HepG2 (cell line): ENCODE results near the gene MEPCE. TPM values are rescaled to one million over a fixed set of nuclear protein-coding genes. Genes with fewer than 3 reads are reported as not detected.

Experiments
- ARID2 ChIP-seq: sonication (generic); formaldehyde crosslinking; IDR thresholded peaks from 2 replicates; pipeline ENCODE4 v1.8.1; 2022; ENCODE audit warnings: mild to moderate bottlenecking, missing genetic modification reagents, borderline replicate concordance
- ATF7-NPFF ChIP-seq: sonication (generic); formaldehyde crosslinking; IDR thresholded peaks from 2 replicates; pipeline ENCODE4 v1.8.1; 2023; ENCODE audit warnings: mild to moderate bottlenecking, low read depth, missing genetic modification reagents, moderate library complexity
- HNRNPK ChIP-seq: fragments of 200-400 bp; formaldehyde crosslinking; IDR thresholded peaks from 2 replicates; pipeline ENCODE4 v1.6.1; 2018; ENCODE audit warnings: low read length, low read depth, moderate library complexity, mild to moderate bottlenecking; ENCODE audit not compliant: poor library complexity, severe bottlenecking
- POLR2A ChIP-seq, 2 experiments: IDR thresholded peaks; 2 replicates each; pipeline ENCODE4 v1.6.1; 2011; ENCODE audit warnings: low read depth in 2 of 2, low read length in 2 of 2, mild to moderate bottlenecking in 1 of 2, moderate library complexity in 1 of 2; ENCODE audit not compliant: insufficient read depth in 1 of 2
- SAP130 ChIP-seq: IDR thresholded peaks from 2 replicates; pipeline ENCODE4 v1.6.1; 2016; ENCODE audit warnings: low read depth
- SP1 ChIP-seq, 2 experiments: fragments of 450-650 bp in 1 of 2; sonication (generic) in 1 of 2; formaldehyde crosslinking in 1 of 2; IDR thresholded peaks; 2 replicates each; pipeline versions ENCODE4 v1.4.0 to v1.6.1; 2016 to 2020; ENCODE audit warnings: missing genetic modification reagents in 1 of 2
- SRSF1 ChIP-seq: fragments of 200-400 bp; formaldehyde crosslinking; optimal IDR thresholded peaks from 2 replicates; pipeline ENCODE3; 2017; ENCODE audit warnings: mild to moderate bottlenecking, low read depth, low read length, moderate library complexity
- ZFP1 ChIP-seq: IDR thresholded peaks from 2 replicates; pipeline ENCODE4 v1.6.1; 2016
- ZNF124 ChIP-seq: sonication (generic); formaldehyde crosslinking; IDR thresholded peaks from 2 replicates; pipeline ENCODE4 v1.4.0; 2020; ENCODE audit warnings: missing genetic modification reagents
- ZNF253 ChIP-seq: sonication (generic); formaldehyde crosslinking; IDR thresholded peaks from 2 replicates; pipeline ENCODE4 v1.8.0; 2022; ENCODE audit warnings: mild to moderate bottlenecking, missing genetic modification reagents, borderline replicate concordance
- ZNF597 ChIP-seq: sonication (generic); formaldehyde crosslinking; IDR thresholded peaks from 2 replicates; pipeline ENCODE4 v1.5.0; 2020; ENCODE audit warnings: missing genetic modification reagents
- ZNF775 ChIP-seq: sonication (generic); formaldehyde crosslinking; IDR thresholded peaks from 2 replicates; pipeline ENCODE4 v1.4.0; 2020; ENCODE audit warnings: missing genetic modification reagents, mild to moderate bottlenecking, moderate library complexity, borderline replicate concordance
- ZNF782 ChIP-seq: sonication (generic); formaldehyde crosslinking; IDR thresholded peaks from 2 replicates; pipeline ENCODE4 v1.4.0; 2020; ENCODE audit warnings: missing genetic modification reagents, mild to moderate bottlenecking, borderline replicate concordance
- polyA plus RNA-seq, 8 experiments: library from polyadenylated mRNA; depleted of rRNA in 3 of 8; stranded (reverse) in 7 of 8; unstranded in 1 of 8; fragments of >200 nt; fragmentation: Illumina TruSeq in 4 of 8; extraction: Trizol in 4 of 8; gene quantifications; 2 replicates each; pipeline versions ENCODE4 v1.2.1 to v1.2.3, GENCODE V29; 2011 to 2016; ENCODE audit warnings: low read depth in 4 of 8, missing spikeins in 1 of 8, mixed read lengths in 1 of 8; ENCODE audit not compliant: insufficient read depth in 1 of 8
- total RNA-seq, 5 experiments: library from RNA; depleted of rRNA; stranded (reverse); fragments of >200 nt; fragmentation: Illumina TruSeq; extraction: Trizol; gene quantifications; 2 replicates each; pipeline ENCODE4 v1.2.3, GENCODE V29; 2016; ENCODE audit warnings: low read depth in 1 of 5
- TF ChIP-seq, protein P1 (sequence below): sonication (generic); formaldehyde crosslinking; conservative IDR thresholded peaks from 2 replicates; pipeline ENCODE4 v1.4.0; 2020; ENCODE audit warnings: missing genetic modification reagents
- TF ChIP-seq, protein P2 (sequence below): sonication (generic); formaldehyde crosslinking; IDR thresholded peaks from 2 replicates; pipeline ENCODE4 v1.4.0; 2020; ENCODE audit warnings: mild to moderate bottlenecking, missing genetic modification reagents, borderline replicate concordance
- TF ChIP-seq, protein P3 (sequence below): sonication (generic); formaldehyde crosslinking; IDR thresholded peaks from 2 replicates; pipeline ENCODE4 v1.8.0; 2022; ENCODE audit warnings: missing genetic modification reagents, mild to moderate bottlenecking, inconsistent platforms, borderline replicate concordance
- TF ChIP-seq, protein P4 (sequence below): sonication (generic); formaldehyde crosslinking; IDR thresholded peaks from 2 replicates; pipeline ENCODE4 v1.5.1; 2020; ENCODE audit warnings: missing genetic modification reagents, mild to moderate bottlenecking, borderline replicate concordance
- TF ChIP-seq, protein P5 (sequence below): IDR thresholded peaks from 2 replicates; pipeline ENCODE4 v1.6.1; 2016; ENCODE audit warnings: missing compliant biosample characterization, missing genetic modification reagents, borderline replicate concordance

The MEPCE gene
- total and polyA plus RNA-seq, 2 of the 13 experiments (the other 11 are each of a cell fraction or from before 2014, with no cell fraction given) = 12.3 to 26.0 TPM

- TF ChIP-seq, protein P1, sequence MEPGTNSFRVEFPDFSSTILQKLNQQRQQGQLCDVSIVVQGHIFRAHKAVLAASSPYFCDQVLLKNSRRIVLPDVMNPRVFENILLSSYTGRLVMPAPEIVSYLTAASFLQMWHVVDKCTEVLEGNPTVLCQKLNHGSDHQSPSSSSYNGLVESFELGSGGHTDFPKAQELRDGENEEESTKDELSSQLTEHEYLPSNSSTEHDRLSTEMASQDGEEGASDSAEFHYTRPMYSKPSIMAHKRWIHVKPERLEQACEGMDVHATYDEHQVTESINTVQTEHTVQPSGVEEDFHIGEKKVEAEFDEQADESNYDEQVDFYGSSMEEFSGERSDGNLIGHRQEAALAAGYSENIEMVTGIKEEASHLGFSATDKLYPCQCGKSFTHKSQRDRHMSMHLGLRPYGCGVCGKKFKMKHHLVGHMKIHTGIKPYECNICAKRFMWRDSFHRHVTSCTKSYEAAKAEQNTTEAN (CRISPR knock-in tag) = no peak
- TF ChIP-seq, protein P2, sequence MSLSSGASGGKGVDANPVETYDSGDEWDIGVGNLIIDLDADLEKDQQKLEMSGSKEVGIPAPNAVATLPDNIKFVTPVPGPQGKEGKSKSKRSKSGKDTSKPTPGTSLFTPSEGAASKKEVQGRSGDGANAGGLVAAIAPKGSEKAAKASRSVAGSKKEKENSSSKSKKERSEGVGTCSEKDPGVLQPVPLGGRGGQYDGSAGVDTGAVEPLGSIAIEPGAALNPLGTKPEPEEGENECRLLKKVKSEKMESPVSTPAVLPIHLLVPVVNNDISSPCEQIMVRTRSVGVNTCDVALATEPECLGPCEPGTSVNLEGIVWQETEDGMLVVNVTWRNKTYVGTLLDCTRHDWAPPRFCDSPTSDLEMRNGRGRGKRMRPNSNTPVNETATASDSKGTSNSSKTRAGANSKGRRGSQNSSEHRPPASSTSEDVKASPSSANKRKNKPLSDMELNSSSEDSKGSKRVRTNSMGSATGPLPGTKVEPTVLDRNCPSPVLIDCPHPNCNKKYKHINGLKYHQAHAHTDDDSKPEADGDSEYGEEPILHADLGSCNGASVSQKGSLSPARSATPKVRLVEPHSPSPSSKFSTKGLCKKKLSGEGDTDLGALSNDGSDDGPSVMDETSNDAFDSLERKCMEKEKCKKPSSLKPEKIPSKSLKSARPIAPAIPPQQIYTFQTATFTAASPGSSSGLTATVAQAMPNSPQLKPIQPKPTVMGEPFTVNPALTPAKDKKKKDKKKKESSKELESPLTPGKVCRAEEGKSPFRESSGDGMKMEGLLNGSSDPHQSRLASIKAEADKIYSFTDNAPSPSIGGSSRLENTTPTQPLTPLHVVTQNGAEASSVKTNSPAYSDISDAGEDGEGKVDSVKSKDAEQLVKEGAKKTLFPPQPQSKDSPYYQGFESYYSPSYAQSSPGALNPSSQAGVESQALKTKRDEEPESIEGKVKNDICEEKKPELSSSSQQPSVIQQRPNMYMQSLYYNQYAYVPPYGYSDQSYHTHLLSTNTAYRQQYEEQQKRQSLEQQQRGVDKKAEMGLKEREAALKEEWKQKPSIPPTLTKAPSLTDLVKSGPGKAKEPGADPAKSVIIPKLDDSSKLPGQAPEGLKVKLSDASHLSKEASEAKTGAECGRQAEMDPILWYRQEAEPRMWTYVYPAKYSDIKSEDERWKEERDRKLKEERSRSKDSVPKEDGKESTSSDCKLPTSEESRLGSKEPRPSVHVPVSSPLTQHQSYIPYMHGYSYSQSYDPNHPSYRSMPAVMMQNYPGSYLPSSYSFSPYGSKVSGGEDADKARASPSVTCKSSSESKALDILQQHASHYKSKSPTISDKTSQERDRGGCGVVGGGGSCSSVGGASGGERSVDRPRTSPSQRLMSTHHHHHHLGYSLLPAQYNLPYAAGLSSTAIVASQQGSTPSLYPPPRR (CRISPR knock-in tag) = no peak
- TF ChIP-seq, protein P3, sequence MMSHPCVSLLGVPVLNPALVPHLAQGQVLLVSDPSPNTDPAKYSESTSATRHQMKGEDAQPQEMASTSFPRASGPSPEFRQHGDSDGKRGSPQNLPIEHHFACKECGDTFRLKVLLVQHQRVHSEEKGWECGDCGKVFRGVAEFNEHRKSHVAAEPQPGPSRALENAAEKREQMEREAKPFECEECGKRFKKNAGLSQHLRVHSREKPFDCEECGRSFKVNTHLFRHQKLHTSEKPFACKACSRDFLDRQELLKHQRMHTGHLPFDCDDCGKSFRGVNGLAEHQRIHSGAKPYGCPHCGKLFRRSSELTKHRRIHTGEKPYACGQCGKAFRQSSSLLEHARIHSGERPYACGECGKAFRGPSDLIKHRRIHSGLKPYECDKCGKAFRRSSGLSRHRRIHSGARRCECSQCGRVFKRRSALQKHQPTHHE (CRISPR knock-in tag) = peak; percentile 72; the same call in 1 of the 2 replicates
- TF ChIP-seq, protein P4, sequence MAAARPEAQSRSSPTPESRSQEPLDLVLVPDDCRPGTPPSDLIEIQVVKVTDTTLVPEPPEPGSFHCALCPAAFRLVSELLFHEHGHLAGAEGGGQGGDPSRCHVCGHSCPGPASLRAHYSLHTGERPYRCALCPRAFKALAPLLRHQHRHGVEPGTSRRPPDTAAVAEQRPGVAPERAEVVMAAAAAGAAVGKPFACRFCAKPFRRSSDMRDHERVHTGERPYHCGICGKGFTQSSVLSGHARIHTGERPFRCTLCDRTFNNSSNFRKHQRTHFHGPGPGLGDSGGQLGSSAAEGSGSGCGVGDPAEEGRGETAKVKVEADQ (CRISPR knock-in tag) = 0 out of 2 replicates have a peak, but pooled peaks have one; percentile 68
- TF ChIP-seq ZNF253 (no peak), SAP130 (CRISPR knock-in tag) (peak; percentile 85), SP1 (IDR thresholded peaks at IDR 0.05) (no peak), SP1 (CRISPR knock-in tag; IDR thresholded peaks at IDR 0.05) (peak; percentile 47; the same call in 1 of the 2 replicates), ZNF124 (no peak), ZFP1 (CRISPR knock-in tag) (no peak), HNRNPK (peak; percentile 95), ZNF782 (CRISPR knock-in tag) (no peak), ATF7-NPFF (CRISPR knock-in tag) (0 out of 2 replicates have a peak, but pooled peaks have one; percentile 64), SRSF1 (no peak), ARID2 (CRISPR knock-in tag) (no peak), POLR2A (IDR thresholded peaks at IDR 0.05; ENCODE audit: insufficient read depth in 1 of 2, low read depth in 2 of 2, low read length in 2 of 2) (peak; percentile 26 to 81; a peak in 3 of 4 replicates), ZNF597 (CRISPR knock-in tag) (no peak), ZNF775 (CRISPR knock-in tag) (no peak)
- TF ChIP-seq, protein P5, sequence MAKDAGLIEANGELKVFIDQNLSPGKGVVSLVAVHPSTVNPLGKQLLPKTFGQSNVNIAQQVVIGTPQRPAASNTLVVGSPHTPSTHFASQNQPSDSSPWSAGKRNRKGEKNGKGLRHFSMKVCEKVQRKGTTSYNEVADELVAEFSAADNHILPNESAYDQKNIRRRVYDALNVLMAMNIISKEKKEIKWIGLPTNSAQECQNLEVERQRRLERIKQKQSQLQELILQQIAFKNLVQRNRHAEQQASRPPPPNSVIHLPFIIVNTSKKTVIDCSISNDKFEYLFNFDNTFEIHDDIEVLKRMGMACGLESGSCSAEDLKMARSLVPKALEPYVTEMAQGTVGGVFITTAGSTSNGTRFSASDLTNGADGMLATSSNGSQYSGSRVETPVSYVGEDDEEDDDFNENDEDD = no peak; the same call in 1 of the 2 replicates
These were observed 49.5 kb downstream of the MEPCE start, which contains the start of gene TSC22D4 (continued) for GRCh38 chr7:100478958-100479660.
